H9 (cell line): ENCODE measurements around the gene CYGB. TPM values are rescaled to one million over a fixed set of nuclear protein-coding genes. Genes with fewer than 3 reads are reported as not detected.

Source experiments
- DNase-seq: peaks from one replicate; pipeline ENCODE4 v3.0.0-alpha.2; 2017
- H2AFZ ChIP-seq: one replicate; pipeline ENCODE4 v1.6.1; 2013; ENCODE audit warnings: mild to moderate bottlenecking, low read length, control low read depth, moderate library complexity
- H2AK5ac ChIP-seq: 2 replicates; pipeline ENCODE4 v1.6.1; 2013; ENCODE audit warnings: low read length, control low read depth, mixed read lengths; ENCODE audit not compliant: insufficient read length
- H2BK120ac ChIP-seq: one replicate; pipeline ENCODE4 v1.6.1; 2013; ENCODE audit warnings: low read depth, mild to moderate bottlenecking, low read length, control low read depth, inconsistent platforms; ENCODE audit not compliant: poor library complexity, severe bottlenecking
- H2BK12ac ChIP-seq: 2 replicates; pipeline ENCODE4 v1.6.1; 2013; ENCODE audit warnings: low read length, control low read depth, mixed read lengths, low read depth; ENCODE audit not compliant: insufficient read length
- H2BK15ac ChIP-seq: 2 replicates; pipeline ENCODE4 v1.6.1; 2013; ENCODE audit warnings: low read depth, low read length, control low read depth
- H2BK20ac ChIP-seq: one replicate; pipeline ENCODE4 v1.6.1; 2013; ENCODE audit warnings: low read depth, mild to moderate bottlenecking, low read length, control low read depth, inconsistent platforms; ENCODE audit not compliant: poor library complexity, severe bottlenecking
- H2BK5ac ChIP-seq: 2 replicates; pipeline ENCODE4 v1.6.1; 2013; ENCODE audit warnings: low read length, control low read depth, mixed read lengths; ENCODE audit not compliant: insufficient read length
- H3K14ac ChIP-seq: 2 replicates; pipeline ENCODE4 v1.6.1; 2013; ENCODE audit warnings: low read length, control low read depth; ENCODE audit not compliant: insufficient read depth
- H3K18ac ChIP-seq: 2 replicates; pipeline ENCODE4 v1.6.1; 2013; ENCODE audit warnings: low read depth, mild to moderate bottlenecking, mixed read lengths, low read length, control low read depth; ENCODE audit not compliant: insufficient read length
- H3K23ac ChIP-seq: 2 replicates; pipeline ENCODE4 v1.6.1; 2013; ENCODE audit warnings: low read length, control low read depth, mixed read lengths, low read depth; ENCODE audit not compliant: insufficient read length
- H3K23me2 ChIP-seq: 2 replicates; pipeline ENCODE4 v1.6.1; 2013; ENCODE audit warnings: low read depth, mild to moderate bottlenecking, mixed read lengths, low read length, control low read depth; ENCODE audit not compliant: insufficient read length, poor library complexity, severe bottlenecking
- H3K27ac ChIP-seq: 2 replicates; pipeline ENCODE4 v1.5.1; 2013; ENCODE audit warnings: low read length, control low read depth, mixed read lengths, low read depth; ENCODE audit not compliant: insufficient read length
- H3K27me3 ChIP-seq: 2 replicates; pipeline ENCODE4 v1.6.1; 2013; ENCODE audit warnings: low read length, control low read depth, inconsistent platforms; ENCODE audit not compliant: insufficient read depth
- H3K4ac ChIP-seq: 2 replicates; pipeline ENCODE4 v1.6.1; 2013; ENCODE audit warnings: low read depth, mild to moderate bottlenecking, control low read depth, inconsistent platforms, low read length, moderate library complexity
- H3K4me1 ChIP-seq: 2 replicates; pipeline ENCODE4 v1.6.1; 2013; ENCODE audit warnings: low read length, control low read depth, inconsistent platforms; ENCODE audit not compliant: insufficient read depth
- H3K4me2 ChIP-seq: 2 replicates; pipeline ENCODE4 v1.6.1; 2013; ENCODE audit warnings: low read length, control low read depth, mixed read lengths; ENCODE audit not compliant: insufficient read length, insufficient read depth
- H3K56ac ChIP-seq: 2 replicates; pipeline ENCODE4 v1.6.1; 2013; ENCODE audit warnings: low read depth, mild to moderate bottlenecking, mixed read lengths, low read length, control low read depth; ENCODE audit not compliant: insufficient read length
- H3K79me1 ChIP-seq: 2 replicates; pipeline ENCODE4 v1.6.1; 2013; ENCODE audit warnings: low read depth, mild to moderate bottlenecking, moderate library complexity, low read length, control low read depth, inconsistent platforms; ENCODE audit not compliant: insufficient read depth, poor library complexity, severe bottlenecking
- H3K79me2 ChIP-seq: 2 replicates; pipeline ENCODE4 v1.6.1; 2013; ENCODE audit warnings: low read length, control low read depth, inconsistent platforms; ENCODE audit not compliant: insufficient read depth
- H3K9ac ChIP-seq: 2 replicates; pipeline ENCODE4 v1.6.1; 2013; ENCODE audit warnings: low read length, control low read depth, mixed read lengths; ENCODE audit not compliant: insufficient read length; ENCODE audit errors: extremely low read depth
- H3K9me3 ChIP-seq: one replicate; pipeline ENCODE4 v1.6.1; 2013; ENCODE audit warnings: low read depth, low read length, inconsistent platforms; ENCODE audit not compliant: control insufficient read depth
- H3T11ph ChIP-seq: one replicate; pipeline ENCODE4 v1.6.1; 2013; ENCODE audit warnings: mild to moderate bottlenecking, low read length, control low read depth, inconsistent platforms
- H4K20me1 ChIP-seq: one replicate; pipeline ENCODE4 v1.6.1; 2013; ENCODE audit not compliant: control insufficient read depth, insufficient read length, insufficient read depth
- H4K5ac ChIP-seq: 2 replicates; pipeline ENCODE4 v1.6.1; 2013; ENCODE audit warnings: low read depth, mild to moderate bottlenecking, mixed read lengths, low read length, control low read depth; ENCODE audit not compliant: insufficient read length
- H4K8ac ChIP-seq: replicated peaks from 2 replicates; pipeline ENCODE4 v1.6.1; 2013; ENCODE audit warnings: low read length, control low read depth, mixed read lengths, low read depth; ENCODE audit not compliant: insufficient read length
- H4K91ac ChIP-seq: 2 replicates; pipeline ENCODE4 v1.6.1; 2013; ENCODE audit warnings: low read depth, mild to moderate bottlenecking, moderate library complexity, mixed read lengths, low read length, control low read depth; ENCODE audit not compliant: insufficient read length
- H3K27ac Mint-ChIP-seq, 3 experiments: 2 replicates in 2 of 3; 3 replicates in 1 of 3; pipeline ENCODE4 v1.8.0; 2020 to 2021; ENCODE audit warnings: mixed read lengths in 3 of 3, mild to moderate bottlenecking in 1 of 3, moderate library complexity in 1 of 3
- H3K27me3 Mint-ChIP-seq: 2 replicates; pipeline ENCODE4 v1.8.0; 2021; ENCODE audit warnings: low read depth, mild to moderate bottlenecking, moderate library complexity, mixed read lengths
- H3K36me3 Mint-ChIP-seq, 3 experiments: 2 replicates in 2 of 3; 3 replicates in 1 of 3; pipeline ENCODE4 v1.8.0; 2020 to 2021; ENCODE audit warnings: low read depth in 3 of 3, mixed read lengths in 3 of 3; ENCODE audit not compliant: insufficient read depth in 1 of 3
- H3K4me1 Mint-ChIP-seq, 2 experiments: 2 replicates each; pipeline ENCODE4 v1.8.0; 2020; ENCODE audit warnings: mixed read lengths in 2 of 2
- H3K4me3 Mint-ChIP-seq, 2 experiments: 2 replicates in 1 of 2; 3 replicates in 1 of 2; pipeline ENCODE4 v1.8.0; 2020 to 2021; ENCODE audit warnings: mild to moderate bottlenecking in 2 of 2, mixed read lengths in 2 of 2, moderate library complexity in 1 of 2
- H3K9me3 Mint-ChIP-seq, 2 experiments: 2 replicates in 1 of 2; 3 replicates in 1 of 2; pipeline ENCODE4 v1.8.0; 2020; ENCODE audit warnings: mild to moderate bottlenecking in 2 of 2, mixed read lengths in 2 of 2, moderate library complexity in 1 of 2
- CTCF ChIP-seq: fragments of 200-600 bp; sonication (generic); conservative IDR thresholded peaks from 3 replicates; pipeline ENCODE4 v1.8.0; 2021; ENCODE audit warnings: antibody characterized with exemption, mild to moderate bottlenecking
- WGBS: extraction: QIAGEN DNeasy Blood & Tissue Kit; methylation state at CpG from one replicate; pipeline ENCODE4 v1.1.7; 2013; ENCODE audit warnings: missing lambda C conversion rate, low lambda C conversion rate, mixed read lengths; ENCODE audit not compliant: insufficient read length; ENCODE audit errors: extremely low coverage; 5-methylcytosine and 5-hydroxymethylcytosine counted together
- total RNA-seq: library from RNA; stranded (reverse); gene quantifications from 2 replicates; pipeline ENCODE4 v1.2.1, GENCODE V29; 2021

CYGB gene
- total RNA-seq, 1 experiment from 2014 or later: 2.4 TPM

GRCh38 chr17:76528156-76528527, 9.4 kb downstream of the CYGB start:
- peaks cover 3% of the 10 kb centered on the region for H4K20me1 ChIP-seq
- no CpG with 5 or more reads among the region's 15 CpGs for WGBS
- no peak overlapping the region for H3K18ac ChIP-seq
- no peak overlapping the region for H2BK5ac ChIP-seq
- no peak overlapping the region for H2BK20ac ChIP-seq
- H3K4me3 Mint-ChIP-seq: no peak overlapping the region
- H3K4me1 ChIP-seq: peaks cover 4% of the 10 kb centered on the region; the same call in 1 of the 2 replicates
- H2AFZ ChIP-seq: no peak overlapping the region
- H3K4ac ChIP-seq: no peak overlapping the region
- H2BK15ac ChIP-seq: no peak overlapping the region
- peaks cover 23 to 41% of the 10 kb centered on the region in 2 experiments for H3K4me1 Mint-ChIP-seq
- H3K27me3 ChIP-seq: no peaks in the 10 kb centered on the region
- no peak overlapping the region for H2BK120ac ChIP-seq
- H4K5ac ChIP-seq: no peak overlapping the region
- H3K9me3 Mint-ChIP-seq: no peaks in the 10 kb centered on the region; a peak in 1 of 5 replicates
- H3K27me3 Mint-ChIP-seq: peaks cover 30% of the 10 kb centered on the region
- no peaks in the 10 kb centered on the region for H3K9me3 ChIP-seq
- no peaks in the 10 kb centered on the region for H3K79me2 ChIP-seq
- no peak overlapping the region for H2AK5ac ChIP-seq
- no peak overlapping the region for H3K27ac ChIP-seq
- H3K9ac ChIP-seq: no peak overlapping the region
- no peaks in the 10 kb centered on the region for H3K36me3 Mint-ChIP-seq
- no peak for TF ChIP-seq CTCF
- no peak for DNase-seq
- H3T11ph ChIP-seq: no peak overlapping the region
- H4K91ac ChIP-seq: no peak overlapping the region
- H4K8ac ChIP-seq: no peak overlapping the region
- H2BK12ac ChIP-seq: no peak overlapping the region
- H3K79me1 ChIP-seq: no peaks in the 10 kb centered on the region
- H3K23ac ChIP-seq: no peak overlapping the region
- no peak overlapping the region for H3K56ac ChIP-seq
- no peak overlapping the region for H3K4me2 ChIP-seq
- no peaks in the 10 kb centered on the region for H3K23me2 ChIP-seq
- H3K27ac Mint-ChIP-seq: no peak overlapping the region
- H3K14ac ChIP-seq: no peak overlapping the region
